GM18870 (cell line): Measurements from ENCODE around the gene FGF14.
A peak's percentile ranks its signal among the peaks of the same experiment; 100 is the strongest.

Source experiments
- ATAC-seq: cut with Tn5 transposase; IDR thresholded peaks from one replicate; pipeline ENCODE4 v1.9.1; 2021; ENCODE audit warnings: moderate library complexity; ENCODE audit not compliant: unreplicated experiment

Gene FGF14

GRCh38 chr13:102311901-102312300 is 89.9 kb downstream of the FGF14 start:
- ATAC-seq, result peak; percentile 70

DNA sequence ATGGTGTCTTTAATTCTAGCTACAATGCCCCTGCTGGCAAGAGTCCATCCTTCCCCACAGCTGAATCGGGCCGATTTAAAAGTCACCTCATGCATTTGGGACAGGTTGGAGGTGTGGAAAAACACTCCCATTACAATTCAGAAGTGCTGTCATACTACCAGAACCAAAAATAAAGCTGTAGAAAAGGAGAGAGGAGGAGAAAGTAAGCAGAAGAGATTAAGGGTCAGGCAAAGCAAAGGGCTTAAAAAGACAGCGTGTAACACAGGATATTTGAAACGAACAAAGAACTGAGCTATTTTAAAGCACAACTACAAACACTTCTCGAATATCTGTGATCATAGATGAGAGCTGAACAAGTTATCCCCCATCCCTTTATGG is 90.4 kb downstream of the FGF14 start:
- ATAC-seq, result no peak

DNA sequence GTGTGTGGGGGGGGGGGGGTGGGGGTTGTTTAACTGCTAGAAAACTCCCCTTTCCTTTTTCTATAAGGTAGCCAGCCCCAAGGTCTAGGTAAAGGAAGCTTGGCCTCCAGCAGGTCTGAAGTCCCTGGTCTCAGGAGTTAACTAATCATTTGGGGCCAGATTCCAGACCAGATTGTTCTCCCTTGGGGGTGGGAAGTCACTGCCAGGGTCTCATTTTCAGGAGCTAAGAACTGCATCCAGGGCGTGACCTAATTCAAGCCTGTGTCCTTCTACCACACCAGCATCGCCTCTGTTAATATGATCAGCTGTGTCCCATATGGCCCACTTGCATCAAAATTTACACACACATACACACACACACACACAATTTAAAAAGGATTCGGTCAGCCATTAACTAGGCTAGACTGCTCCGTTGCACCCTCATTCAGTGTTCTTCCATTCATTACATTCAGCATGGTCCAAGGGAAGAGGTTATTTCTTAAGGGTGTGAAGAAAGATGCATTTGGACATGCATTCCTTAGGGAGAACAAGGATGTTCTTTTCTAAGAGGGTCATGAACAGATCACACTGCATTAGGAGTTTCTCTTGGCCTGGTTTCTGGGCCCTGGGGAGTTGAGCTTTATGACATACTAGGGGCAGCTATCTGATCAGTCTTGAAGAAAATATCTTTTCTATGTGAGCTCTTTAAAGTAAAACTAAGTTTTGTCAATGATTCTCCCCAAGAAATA is 91.0 kb downstream of the FGF14 start:
- no peak for ATAC-seq

DNA sequence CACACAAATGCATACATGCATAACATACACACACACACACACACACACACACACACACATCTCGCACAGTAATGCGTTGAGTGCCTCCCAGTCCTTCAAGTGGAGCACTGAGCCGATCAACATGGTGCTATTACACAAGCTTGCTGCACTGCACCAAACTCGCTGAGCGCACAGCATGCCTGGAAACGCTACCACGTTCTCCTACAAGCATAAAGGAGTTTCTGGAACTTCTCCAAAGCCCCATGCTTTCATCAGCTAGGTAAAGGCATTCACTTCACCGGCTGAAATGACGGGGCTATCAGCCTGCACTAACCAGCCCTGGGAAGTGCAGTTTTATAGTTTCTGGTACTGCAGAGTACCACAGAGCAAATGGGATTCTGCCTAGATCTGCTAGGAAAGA is 92.7 kb downstream of the FGF14 start:
- ATAC-seq, result no peak

DNA sequence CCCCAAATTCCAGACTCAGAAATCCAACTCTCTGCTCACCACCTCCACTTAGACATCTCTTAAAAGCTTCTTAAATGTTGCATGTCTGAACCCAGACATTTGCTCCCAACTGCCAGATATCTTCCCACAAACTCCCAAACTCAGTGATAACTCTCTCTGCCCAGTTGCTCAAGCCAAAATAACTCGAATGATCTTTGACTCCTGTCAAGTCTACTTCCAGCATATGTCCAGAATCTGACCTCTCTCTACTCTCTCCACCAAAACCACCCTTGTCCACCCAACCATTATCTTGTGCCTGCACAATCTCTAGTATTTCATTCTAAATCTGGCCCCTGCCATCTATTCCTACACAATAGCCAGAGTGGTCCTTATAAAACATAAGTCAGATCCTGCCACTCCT is 99.3 kb downstream of the FGF14 start:
- no peak for ATAC-seq

- no peak for ATAC-seq
Measured at GRCh38 chr13:102300379-102300778, 101.5 kb downstream of the FGF14 start.

- ATAC-seq, result no peak
Measured at GRCh38 chr13:102299366-102299765, 102.5 kb downstream of the FGF14 start.

GRCh38 chr13:102298051-102298450 is 103.8 kb downstream of the FGF14 start:
- no peak for ATAC-seq

DNA sequence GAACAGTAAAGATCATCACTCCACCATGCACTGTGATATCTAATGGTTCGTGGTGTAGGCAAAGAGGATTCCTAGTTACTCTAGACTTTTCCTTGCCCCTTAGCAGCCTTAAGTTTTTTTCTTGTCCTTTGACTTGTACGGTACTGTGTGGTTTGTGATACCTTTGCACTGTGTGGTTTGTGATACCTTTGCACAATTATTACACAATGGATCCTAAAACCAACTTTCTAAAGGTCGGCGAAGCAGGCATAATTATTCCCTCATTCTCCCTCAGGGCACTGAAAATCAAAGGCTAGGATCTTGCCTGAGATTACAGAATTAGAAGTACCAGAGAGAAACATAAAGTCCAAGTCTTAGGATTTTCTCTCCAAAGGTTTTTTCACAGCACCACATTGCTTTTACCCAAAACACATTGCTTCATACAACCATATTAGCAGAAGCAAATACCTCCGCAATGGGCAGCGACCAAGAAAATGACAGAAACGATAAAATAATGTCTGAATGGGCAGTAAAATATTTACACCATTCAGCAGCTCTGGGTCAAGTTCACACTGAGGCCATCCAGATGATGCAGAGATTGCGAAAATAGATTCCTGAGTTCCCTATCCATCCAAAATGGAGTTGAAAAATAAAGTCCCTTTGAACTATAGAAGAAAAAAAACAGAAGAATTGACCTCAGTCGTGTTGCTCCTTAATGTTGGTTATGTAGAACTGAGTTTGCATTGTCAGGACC is 106.4 kb downstream of the FGF14 start:
- ATAC-seq, result no peak

- ATAC-seq, result no peak
Measured at GRCh38 chr13:102294407-102295018, 107.3 kb downstream of the FGF14 start.

DNA sequence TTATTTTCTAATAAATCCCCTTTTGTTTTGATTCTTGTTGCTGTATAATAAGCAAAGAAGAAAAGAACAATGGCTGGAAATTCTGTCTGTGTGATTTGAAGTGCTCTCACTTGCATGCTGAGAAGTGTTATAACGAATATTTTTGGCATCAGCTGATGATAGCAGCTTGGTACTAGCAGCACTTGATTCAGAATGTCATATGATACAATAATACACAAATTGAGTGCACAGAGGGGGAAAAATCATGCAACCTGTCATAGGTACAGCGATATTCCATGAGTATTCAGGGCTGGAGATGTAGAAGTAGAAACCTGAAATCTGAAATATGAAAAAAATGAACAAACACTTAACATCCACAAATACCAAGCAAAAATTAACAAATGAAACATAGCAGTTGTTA is 108.1 kb downstream of the FGF14 start:
- ATAC-seq, result no peak

- no peak for ATAC-seq
Measured at GRCh38 chr13:102291587-102292218, 110.1 kb downstream of the FGF14 start.

DNA sequence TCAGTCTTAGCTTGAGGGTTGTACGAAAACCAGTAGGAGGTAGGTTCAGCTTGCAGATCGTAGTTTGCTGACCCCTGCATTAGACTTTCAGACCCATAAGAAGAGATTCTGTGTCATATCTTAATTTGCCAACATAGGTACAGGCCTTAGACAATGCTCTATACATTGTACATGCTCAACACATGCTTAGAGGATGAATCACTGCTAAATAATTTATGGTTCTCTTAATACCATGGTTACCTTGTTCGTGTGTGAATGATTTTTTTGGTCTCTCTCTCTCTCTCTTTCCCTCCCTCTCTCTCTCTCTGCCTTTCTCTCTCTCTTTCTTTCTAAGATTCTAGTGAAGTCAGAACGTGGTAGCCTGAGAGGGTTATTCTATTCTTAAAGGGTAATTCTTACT is 112.2 kb downstream of the FGF14 start:
- ATAC-seq, result no peak

GRCh38 chr13:102286326-102286725 is 115.5 kb downstream of the FGF14 start:
- no peak for ATAC-seq

DNA sequence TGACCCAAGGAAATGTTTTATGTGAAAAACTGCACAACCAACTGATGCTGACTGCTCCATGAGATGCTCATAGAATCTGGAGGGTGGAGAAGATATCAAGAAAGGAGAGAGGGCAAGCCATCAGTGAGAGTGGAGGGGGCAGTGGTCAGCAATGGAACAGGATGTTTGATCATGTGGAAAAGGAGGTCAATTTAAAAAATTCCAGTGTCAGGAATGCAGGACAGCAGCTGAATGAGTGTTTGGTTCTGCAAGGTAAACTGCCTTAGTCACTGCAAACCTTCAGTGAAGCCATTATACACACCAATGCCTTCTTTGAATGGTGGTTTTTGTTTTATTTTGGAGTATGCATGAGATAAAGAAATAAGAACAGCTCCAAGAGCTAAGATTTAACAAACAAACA is 121.5 kb downstream of the FGF14 start:
- no peak for ATAC-seq

- ATAC-seq, result no peak
Measured at GRCh38 chr13:102277286-102277685, 124.6 kb downstream of the FGF14 start.

DNA sequence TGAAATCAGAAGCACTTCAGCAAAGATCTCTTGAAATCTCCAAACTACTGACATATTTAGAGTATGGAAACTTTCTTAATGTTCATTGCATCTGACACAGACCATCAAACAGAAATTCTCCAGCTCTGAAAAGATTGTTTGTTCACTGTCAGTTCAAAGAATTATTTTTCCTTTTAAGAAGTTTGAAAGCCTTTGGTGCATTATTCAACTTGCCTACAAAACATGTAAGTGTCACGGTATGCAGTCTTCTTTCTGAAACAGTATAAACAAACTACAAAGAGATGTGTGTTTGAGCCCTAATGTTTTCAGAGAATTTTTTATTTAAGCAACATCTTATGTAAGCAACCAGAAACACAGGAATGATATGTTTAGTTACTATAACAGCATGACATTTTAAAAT is 125.4 kb downstream of the FGF14 start:
- no peak for ATAC-seq

- ATAC-seq, result no peak
Measured at GRCh38 chr13:102275969-102276368, 125.9 kb downstream of the FGF14 start.

DNA sequence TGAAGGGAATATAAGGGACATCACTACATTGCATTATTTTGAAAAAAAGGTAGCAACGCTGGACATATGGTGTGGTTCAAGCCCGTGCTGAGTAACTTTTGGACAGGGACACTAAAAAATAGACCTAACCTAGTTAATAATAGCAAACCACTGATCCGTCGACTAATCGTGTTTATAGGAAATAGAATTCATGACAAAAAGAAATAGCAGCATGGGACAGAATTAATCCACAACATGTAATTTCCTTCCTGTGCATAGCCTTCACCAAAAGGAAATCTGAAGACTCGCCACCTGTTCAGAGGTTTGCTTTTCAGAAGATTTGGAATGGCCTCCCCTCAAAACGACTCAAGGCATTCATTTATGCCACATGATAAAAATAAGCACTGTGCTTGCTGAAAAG is 128.7 kb downstream of the FGF14 start:
- ATAC-seq, result no peak

DNA sequence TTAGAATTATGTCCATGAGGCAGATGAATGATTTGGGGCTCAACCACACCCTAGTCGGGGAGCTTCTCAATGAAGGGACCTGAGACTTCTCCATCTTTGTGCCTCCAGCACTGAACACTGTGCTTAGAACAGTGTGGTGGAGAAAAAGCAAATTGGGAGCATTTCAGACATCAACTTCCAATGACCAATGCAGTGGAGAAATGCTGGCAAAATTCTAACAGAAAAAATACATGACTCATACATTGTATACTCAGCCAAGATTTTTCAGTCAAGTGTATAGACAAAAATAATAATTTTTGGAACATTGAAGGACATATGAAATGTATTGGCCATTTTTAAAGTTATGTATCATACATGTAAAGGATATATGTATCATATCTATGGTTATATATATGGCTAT is 134.7 kb downstream of the FGF14 start:
- no peak for ATAC-seq

- ATAC-seq, result no peak
Measured at GRCh38 chr13:102261809-102262208, 140.0 kb downstream of the FGF14 start.

GRCh38 chr13:102261316-102261715 is 140.5 kb downstream of the FGF14 start:
- ATAC-seq, result no peak
